H9 (cell line): Measurements from ENCODE around the gene SERPINA3. TPM values are rescaled to one million over a fixed set of nuclear protein-coding genes. Genes with fewer than 3 reads are reported as not detected.

ENCODE experiments used
- DNase-seq: peaks from one replicate; pipeline ENCODE4 v3.0.0-alpha.2; 2017
- H2AFZ ChIP-seq: one replicate; pipeline ENCODE4 v1.6.1; 2013; ENCODE audit warnings: mild to moderate bottlenecking, low read length, control low read depth, moderate library complexity
- H2AK5ac ChIP-seq: 2 replicates; pipeline ENCODE4 v1.6.1; 2013; ENCODE audit warnings: low read length, control low read depth, mixed read lengths; ENCODE audit not compliant: insufficient read length
- H2BK120ac ChIP-seq: one replicate; pipeline ENCODE4 v1.6.1; 2013; ENCODE audit warnings: low read depth, mild to moderate bottlenecking, low read length, control low read depth, inconsistent platforms; ENCODE audit not compliant: poor library complexity, severe bottlenecking
- H2BK12ac ChIP-seq: 2 replicates; pipeline ENCODE4 v1.6.1; 2013; ENCODE audit warnings: low read length, control low read depth, mixed read lengths, low read depth; ENCODE audit not compliant: insufficient read length
- H2BK15ac ChIP-seq: 2 replicates; pipeline ENCODE4 v1.6.1; 2013; ENCODE audit warnings: low read depth, low read length, control low read depth
- H2BK20ac ChIP-seq: one replicate; pipeline ENCODE4 v1.6.1; 2013; ENCODE audit warnings: low read depth, mild to moderate bottlenecking, low read length, control low read depth, inconsistent platforms; ENCODE audit not compliant: poor library complexity, severe bottlenecking
- H2BK5ac ChIP-seq: 2 replicates; pipeline ENCODE4 v1.6.1; 2013; ENCODE audit warnings: low read length, control low read depth, mixed read lengths; ENCODE audit not compliant: insufficient read length
- H3K14ac ChIP-seq: 2 replicates; pipeline ENCODE4 v1.6.1; 2013; ENCODE audit warnings: low read length, control low read depth; ENCODE audit not compliant: insufficient read depth
- H3K18ac ChIP-seq: 2 replicates; pipeline ENCODE4 v1.6.1; 2013; ENCODE audit warnings: low read depth, mild to moderate bottlenecking, mixed read lengths, low read length, control low read depth; ENCODE audit not compliant: insufficient read length
- H3K23ac ChIP-seq: 2 replicates; pipeline ENCODE4 v1.6.1; 2013; ENCODE audit warnings: low read length, control low read depth, mixed read lengths, low read depth; ENCODE audit not compliant: insufficient read length
- H3K23me2 ChIP-seq: 2 replicates; pipeline ENCODE4 v1.6.1; 2013; ENCODE audit warnings: low read depth, mild to moderate bottlenecking, mixed read lengths, low read length, control low read depth; ENCODE audit not compliant: insufficient read length, poor library complexity, severe bottlenecking
- H3K27ac ChIP-seq: 2 replicates; pipeline ENCODE4 v1.5.1; 2013; ENCODE audit warnings: low read length, control low read depth, mixed read lengths, low read depth; ENCODE audit not compliant: insufficient read length
- H3K27me3 ChIP-seq: 2 replicates; pipeline ENCODE4 v1.6.1; 2013; ENCODE audit warnings: low read length, control low read depth, inconsistent platforms; ENCODE audit not compliant: insufficient read depth
- H3K4ac ChIP-seq: 2 replicates; pipeline ENCODE4 v1.6.1; 2013; ENCODE audit warnings: low read depth, mild to moderate bottlenecking, control low read depth, inconsistent platforms, low read length, moderate library complexity
- H3K4me1 ChIP-seq: 2 replicates; pipeline ENCODE4 v1.6.1; 2013; ENCODE audit warnings: low read length, control low read depth, inconsistent platforms; ENCODE audit not compliant: insufficient read depth
- H3K4me2 ChIP-seq: 2 replicates; pipeline ENCODE4 v1.6.1; 2013; ENCODE audit warnings: low read length, control low read depth, mixed read lengths; ENCODE audit not compliant: insufficient read length, insufficient read depth
- H3K56ac ChIP-seq: 2 replicates; pipeline ENCODE4 v1.6.1; 2013; ENCODE audit warnings: low read depth, mild to moderate bottlenecking, mixed read lengths, low read length, control low read depth; ENCODE audit not compliant: insufficient read length
- H3K79me1 ChIP-seq: 2 replicates; pipeline ENCODE4 v1.6.1; 2013; ENCODE audit warnings: low read depth, mild to moderate bottlenecking, moderate library complexity, low read length, control low read depth, inconsistent platforms; ENCODE audit not compliant: insufficient read depth, poor library complexity, severe bottlenecking
- H3K79me2 ChIP-seq: 2 replicates; pipeline ENCODE4 v1.6.1; 2013; ENCODE audit warnings: low read length, control low read depth, inconsistent platforms; ENCODE audit not compliant: insufficient read depth
- H3K9ac ChIP-seq: 2 replicates; pipeline ENCODE4 v1.6.1; 2013; ENCODE audit warnings: low read length, control low read depth, mixed read lengths; ENCODE audit not compliant: insufficient read length; ENCODE audit errors: extremely low read depth
- H3K9me3 ChIP-seq: one replicate; pipeline ENCODE4 v1.6.1; 2013; ENCODE audit warnings: low read depth, low read length, inconsistent platforms; ENCODE audit not compliant: control insufficient read depth
- H3T11ph ChIP-seq: one replicate; pipeline ENCODE4 v1.6.1; 2013; ENCODE audit warnings: mild to moderate bottlenecking, low read length, control low read depth, inconsistent platforms
- H4K20me1 ChIP-seq: one replicate; pipeline ENCODE4 v1.6.1; 2013; ENCODE audit not compliant: control insufficient read depth, insufficient read length, insufficient read depth
- H4K5ac ChIP-seq: 2 replicates; pipeline ENCODE4 v1.6.1; 2013; ENCODE audit warnings: low read depth, mild to moderate bottlenecking, mixed read lengths, low read length, control low read depth; ENCODE audit not compliant: insufficient read length
- H4K8ac ChIP-seq: replicated peaks from 2 replicates; pipeline ENCODE4 v1.6.1; 2013; ENCODE audit warnings: low read length, control low read depth, mixed read lengths, low read depth; ENCODE audit not compliant: insufficient read length
- H4K91ac ChIP-seq: 2 replicates; pipeline ENCODE4 v1.6.1; 2013; ENCODE audit warnings: low read depth, mild to moderate bottlenecking, moderate library complexity, mixed read lengths, low read length, control low read depth; ENCODE audit not compliant: insufficient read length
- H3K27ac Mint-ChIP-seq, 3 experiments: 2 replicates in 2 of 3; 3 replicates in 1 of 3; pipeline ENCODE4 v1.8.0; 2020 to 2021; ENCODE audit warnings: mixed read lengths in 3 of 3, mild to moderate bottlenecking in 1 of 3, moderate library complexity in 1 of 3
- H3K27me3 Mint-ChIP-seq: 2 replicates; pipeline ENCODE4 v1.8.0; 2021; ENCODE audit warnings: low read depth, mild to moderate bottlenecking, moderate library complexity, mixed read lengths
- H3K36me3 Mint-ChIP-seq, 3 experiments: 2 replicates in 2 of 3; 3 replicates in 1 of 3; pipeline ENCODE4 v1.8.0; 2020 to 2021; ENCODE audit warnings: low read depth in 3 of 3, mixed read lengths in 3 of 3; ENCODE audit not compliant: insufficient read depth in 1 of 3
- H3K4me1 Mint-ChIP-seq, 2 experiments: 2 replicates each; pipeline ENCODE4 v1.8.0; 2020; ENCODE audit warnings: mixed read lengths in 2 of 2
- H3K4me3 Mint-ChIP-seq, 2 experiments: 2 replicates in 1 of 2; 3 replicates in 1 of 2; pipeline ENCODE4 v1.8.0; 2020 to 2021; ENCODE audit warnings: mild to moderate bottlenecking in 2 of 2, mixed read lengths in 2 of 2, moderate library complexity in 1 of 2
- H3K9me3 Mint-ChIP-seq, 2 experiments: 2 replicates in 1 of 2; 3 replicates in 1 of 2; pipeline ENCODE4 v1.8.0; 2020; ENCODE audit warnings: mild to moderate bottlenecking in 2 of 2, mixed read lengths in 2 of 2, moderate library complexity in 1 of 2
- WGBS: extraction: QIAGEN DNeasy Blood & Tissue Kit; methylation state at CpG from one replicate; pipeline ENCODE4 v1.1.7; 2013; ENCODE audit warnings: missing lambda C conversion rate, low lambda C conversion rate, mixed read lengths; ENCODE audit not compliant: insufficient read length; ENCODE audit errors: extremely low coverage; 5-methylcytosine and 5-hydroxymethylcytosine counted together
- total RNA-seq: library from RNA; stranded (reverse); gene quantifications from 2 replicates; pipeline ENCODE4 v1.2.1, GENCODE V29; 2021
- TF ChIP-seq, protein P1 (sequence below): fragments of 200-600 bp; sonication (generic); conservative IDR thresholded peaks from 3 replicates; pipeline ENCODE4 v1.8.0; 2021; ENCODE audit warnings: antibody characterized with exemption, mild to moderate bottlenecking

SERPINA3 gene
- total RNA-seq, 1 experiment from 2014 or later = not detected

DNA sequence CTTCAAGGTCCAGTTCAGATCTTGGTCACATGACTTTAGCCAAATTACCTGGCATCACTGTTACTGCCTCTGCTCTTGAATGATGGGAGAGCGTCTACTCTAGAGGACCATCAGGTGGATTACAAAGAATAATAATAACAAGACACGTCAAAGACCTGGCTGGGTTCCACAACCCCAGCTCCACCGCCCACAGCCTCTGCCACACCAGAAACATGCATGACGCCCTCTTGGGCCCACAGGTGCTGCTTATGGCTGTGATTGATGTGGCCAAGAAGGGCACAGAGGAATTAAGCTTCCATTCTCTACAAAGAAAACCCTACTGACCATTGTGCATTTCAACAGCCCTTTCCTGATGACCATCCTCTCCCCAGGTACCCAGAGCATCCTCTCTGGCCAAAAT lies 18.2 kb downstream of the SERPINA3 start:
- H3K36me3 Mint-ChIP-seq = no peaks in the 10 kb centered on the region
- no peaks in the 10 kb centered on the region for H3K23me2 ChIP-seq
- H3K27me3 ChIP-seq = no peaks in the 10 kb centered on the region
- no peak overlapping the region for H2BK20ac ChIP-seq
- no peak for DNase-seq
- H3K56ac ChIP-seq = no peak overlapping the region
- H3K18ac ChIP-seq = no peak overlapping the region
- no peak overlapping the region for H4K8ac ChIP-seq
- WGBS = no CpG with 5 or more reads among the region's 4 CpGs
- H4K20me1 ChIP-seq = no peaks in the 10 kb centered on the region
- no peak overlapping the region for H3K14ac ChIP-seq
- no peak overlapping the region for H3K23ac ChIP-seq
- no peaks in the 10 kb centered on the region for H3K79me1 ChIP-seq
- no peaks in the 10 kb centered on the region for H3K4me1 ChIP-seq
- no peak overlapping the region for H2BK120ac ChIP-seq
- no peak overlapping the region for H2AFZ ChIP-seq
- H3K27ac ChIP-seq = no peak overlapping the region
- no peak overlapping the region for H2BK5ac ChIP-seq
- H3K9me3 ChIP-seq = no peaks in the 10 kb centered on the region
- no peak overlapping the region for H3K27ac Mint-ChIP-seq
- no peak overlapping the region for H3K9ac ChIP-seq
- no peak overlapping the region for H3K4me2 ChIP-seq
- no peak overlapping the region for H3T11ph ChIP-seq
- H2BK15ac ChIP-seq = no peak overlapping the region
- no peaks in the 10 kb centered on the region for H3K4me1 Mint-ChIP-seq
- H4K91ac ChIP-seq = no peak overlapping the region
- no peak overlapping the region for H3K4ac ChIP-seq
- H3K79me2 ChIP-seq = no peaks in the 10 kb centered on the region
- no peaks in the 10 kb centered on the region for H3K9me3 Mint-ChIP-seq
- H2BK12ac ChIP-seq = no peak overlapping the region
- peaks cover 34% of the 10 kb centered on the region for H3K27me3 Mint-ChIP-seq
- TF ChIP-seq, protein P1, sequence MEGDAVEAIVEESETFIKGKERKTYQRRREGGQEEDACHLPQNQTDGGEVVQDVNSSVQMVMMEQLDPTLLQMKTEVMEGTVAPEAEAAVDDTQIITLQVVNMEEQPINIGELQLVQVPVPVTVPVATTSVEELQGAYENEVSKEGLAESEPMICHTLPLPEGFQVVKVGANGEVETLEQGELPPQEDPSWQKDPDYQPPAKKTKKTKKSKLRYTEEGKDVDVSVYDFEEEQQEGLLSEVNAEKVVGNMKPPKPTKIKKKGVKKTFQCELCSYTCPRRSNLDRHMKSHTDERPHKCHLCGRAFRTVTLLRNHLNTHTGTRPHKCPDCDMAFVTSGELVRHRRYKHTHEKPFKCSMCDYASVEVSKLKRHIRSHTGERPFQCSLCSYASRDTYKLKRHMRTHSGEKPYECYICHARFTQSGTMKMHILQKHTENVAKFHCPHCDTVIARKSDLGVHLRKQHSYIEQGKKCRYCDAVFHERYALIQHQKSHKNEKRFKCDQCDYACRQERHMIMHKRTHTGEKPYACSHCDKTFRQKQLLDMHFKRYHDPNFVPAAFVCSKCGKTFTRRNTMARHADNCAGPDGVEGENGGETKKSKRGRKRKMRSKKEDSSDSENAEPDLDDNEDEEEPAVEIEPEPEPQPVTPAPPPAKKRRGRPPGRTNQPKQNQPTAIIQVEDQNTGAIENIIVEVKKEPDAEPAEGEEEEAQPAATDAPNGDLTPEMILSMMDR = no peak
- no peak overlapping the region for H3K4me3 Mint-ChIP-seq
- no peak overlapping the region for H4K5ac ChIP-seq
- H2AK5ac ChIP-seq = no peak overlapping the region
